ENCODE measurements around the gene MED12L. TPM values are rescaled to one million over a fixed set of nuclear protein-coding genes. Genes with fewer than 3 reads are reported as not detected.

Gene MED12L
- total RNA-seq, 1 experiment from 2014 or later, result 14.9 TPM

- H3K36me3 Mint-ChIP-seq (ENCODE audit: insufficient read depth in 1 of 3, low read depth in 3 of 3), result peaks cover 0 to 7% (median 0%) of the 10 kb centered on the region in 3 experiments; a peak in 2 of 7 replicates
- Histone ChIP-seq H2BK120ac (ENCODE audit: low read depth, low read length, poor library complexity, severe bottlenecking) (no peak overlapping the region), H2BK12ac (ENCODE audit: insufficient read length, low read depth, low read length) (no peak overlapping the region), H2BK20ac (ENCODE audit: low read depth, low read length, poor library complexity, severe bottlenecking) (no peak overlapping the region), H3K9me3 (ENCODE audit: control insufficient read depth, low read depth, low read length) (no peaks in the 10 kb centered on the region), H3K4ac (ENCODE audit: low read depth, low read length) (no peak overlapping the region), H3T11ph (ENCODE audit: low read length) (no peak overlapping the region), H4K5ac (ENCODE audit: insufficient read length, low read depth, low read length) (no peak overlapping the region), H3K23ac (ENCODE audit: insufficient read length, low read depth, low read length) (no peak overlapping the region), H3K18ac (ENCODE audit: insufficient read length, low read depth, low read length) (no peak overlapping the region), H3K14ac (ENCODE audit: insufficient read depth, low read length) (no peak overlapping the region), H3K27ac (ENCODE audit: insufficient read length, low read depth, low read length) (no peak overlapping the region), H3K79me1 (ENCODE audit: insufficient read depth, low read depth, low read length, poor library complexity, severe bottlenecking) (no peaks in the 10 kb centered on the region), H3K79me2 (ENCODE audit: insufficient read depth, low read length) (no peaks in the 10 kb centered on the region), H3K9ac (ENCODE audit: extremely low read depth, insufficient read length, low read length) (no peak overlapping the region), H4K8ac (replicated peaks; ENCODE audit: insufficient read length, low read depth, low read length) (no peak overlapping the region), H4K91ac (ENCODE audit: insufficient read length, low read depth, low read length) (no peak overlapping the region), H3K23me2 (ENCODE audit: insufficient read length, low read depth, low read length, poor library complexity, severe bottlenecking) (no peaks in the 10 kb centered on the region), H4K20me1 (ENCODE audit: control insufficient read depth, insufficient read depth, insufficient read length) (no peaks in the 10 kb centered on the region), H3K56ac (ENCODE audit: insufficient read length, low read depth, low read length) (no peak overlapping the region), H2BK15ac (ENCODE audit: low read depth, low read length) (no peak overlapping the region), H2BK5ac (ENCODE audit: insufficient read length, low read length) (no peak overlapping the region), H3K27me3 (ENCODE audit: insufficient read depth, low read length) (no peaks in the 10 kb centered on the region), H3K4me1 (ENCODE audit: insufficient read depth, low read length) (peaks cover 10% of the 10 kb centered on the region; the same call in 1 of the 2 replicates), H2AK5ac (ENCODE audit: insufficient read length, low read length) (no peak overlapping the region), H3K4me2 (ENCODE audit: insufficient read depth, insufficient read length, low read length) (no peak overlapping the region), H2AFZ (ENCODE audit: low read length) (no peak overlapping the region)
- no peak for TF ChIP-seq CTCF (conservative IDR thresholded peaks at IDR 0.05)
- no peak overlapping the region for H3K4me3 Mint-ChIP-seq
- H3K27me3 Mint-ChIP-seq (ENCODE audit: low read depth), result no peaks in the 10 kb centered on the region
- no peak overlapping the region for H3K27ac Mint-ChIP-seq
- WGBS (ENCODE audit: extremely low coverage, insufficient read length, low lambda C conversion rate), result no CpG with 5 or more reads among the region's 6 CpGs
- DNase-seq, result peak; percentile 42
- no peaks in the 10 kb centered on the region for H3K9me3 Mint-ChIP-seq
- H3K4me1 Mint-ChIP-seq, result peaks cover 7 to 9% of the 10 kb centered on the region in 2 experiments; a peak in 3 of 4 replicates
Measured at GRCh38 chr3:151145713-151146070, 60.2 kb downstream of the MED12L start.

Measured in H9 (cell line).